ENCODE results near the gene RPS15. TPM values are rescaled to one million over a fixed set of nuclear protein-coding genes. Genes with fewer than 3 reads are reported as not detected.

The RPS15 gene
- total RNA-seq, 2 experiments from 2014 or later, result 1,854 to 1,879 TPM

GRCh38 chr19:1440418-1440801, 2.2 kb downstream of the RPS15 start:
- no peak for TF ChIP-seq CTCF (IDR thresholded peaks at IDR 0.05)
- ChIA-PET CTCF (no interaction called here), POLR2A (interaction anchor here (0.6 to 2.3 kb wide), 10 partner anchors 10 to 508 kb away, joined by 3 to 6 read pairs (median 3); partner anchors contain the start of gene APC2)
- intact Hi-C loops (cut with micrococcal nuclease), result no loop called here
- Mint-ChIP-seq H3K4me1 (ENCODE audit: low read depth) (peaks cover 40% of the 10 kb centered on the region), H3K36me3 (ENCODE audit: low read depth) (peaks cover 45% of the 10 kb centered on the region), H3K4me3 (peak overlapping the region; percentile 93), H3K27me3 (peaks cover 1% of the 10 kb centered on the region), H3K27ac (peak overlapping the region; percentile 74), H3K9me3 (no peaks in the 10 kb centered on the region)
- DNase-seq (no peak), ATAC-seq (no peak)

GRCh38 chr19:1441022-1441426, 2.8 kb downstream of the RPS15 start:
- no peak for DNase-seq
- intact Hi-C loops (cut with micrococcal nuclease), result no loop called here
- peaks cover 44% of the 10 kb centered on the region for H3K36me3 Mint-ChIP-seq (ENCODE audit: low read depth)
- H3K4me1 Mint-ChIP-seq (ENCODE audit: low read depth), result peaks cover 42% of the 10 kb centered on the region
- ChIA-PET POLR2A (interaction anchor here (0.6 to 2.3 kb wide), 11 partner anchors 10 to 509 kb away, joined by 3 to 6 read pairs (median 3); partner anchors contain the start of gene APC2), CTCF (no interaction called here)
- peak overlapping the region; percentile 93 for H3K4me3 Mint-ChIP-seq
- peaks cover 3% of the 10 kb centered on the region for H3K27me3 Mint-ChIP-seq
- H3K9me3 Mint-ChIP-seq, result no peaks in the 10 kb centered on the region
- peak overlapping the region; percentile 74 for H3K27ac Mint-ChIP-seq
- ATAC-seq, result no peak
- no peak for TF ChIP-seq CTCF (IDR thresholded peaks at IDR 0.05)

- peaks cover 42% of the 10 kb centered on the region for H3K4me1 Mint-ChIP-seq (ENCODE audit: low read depth)
- CTCF ChIA-PET, result no interaction called here
- no peak overlapping the region for H3K27ac Mint-ChIP-seq
- intact Hi-C loops (cut with micrococcal nuclease), result no loop called here
- TF ChIP-seq CTCF (IDR thresholded peaks at IDR 0.05), result no peak
- POLR2A ChIA-PET, result interaction anchor here (0.6 to 1.7 kb wide), 7 partner anchors 11 to 162 kb away, joined by 3 to 4 read pairs (median 3); no protein-coding TSS in a partner anchor
- ATAC-seq (no peak), DNase-seq (no peak)
- peaks cover 5% of the 10 kb centered on the region for H3K27me3 Mint-ChIP-seq
- H3K9me3 Mint-ChIP-seq, result no peaks in the 10 kb centered on the region
- peak overlapping the region; percentile 27 for H3K4me3 Mint-ChIP-seq
- H3K36me3 Mint-ChIP-seq (ENCODE audit: low read depth), result peaks cover 44% of the 10 kb centered on the region
These were observed 3.7 kb downstream of the RPS15 start for GRCh38 chr19:1441677-1442438.

- TF ChIP-seq CTCF (IDR thresholded peaks at IDR 0.05), result peak; percentile 99
- H3K36me3 Mint-ChIP-seq (ENCODE audit: low read depth), result peaks cover 25% of the 10 kb centered on the region
- H3K9me3 Mint-ChIP-seq, result no peaks in the 10 kb centered on the region
- POLR2A ChIA-PET, result interaction anchor here (0.7 to 2.4 kb wide), 6 partner anchors 8 to 45 kb away, joined by 3 to 5 read pairs (median 4); partner anchors contain the start of gene REEP6
- ATAC-seq (peak; percentile 89), DNase-seq (peak; percentile 84)
- peaks cover 30% of the 10 kb centered on the region for H3K27me3 Mint-ChIP-seq
- peak overlapping the region; percentile 60 for H3K4me3 Mint-ChIP-seq
- intact Hi-C loops (cut with micrococcal nuclease), result no loop called here
- H3K27ac Mint-ChIP-seq, result no peak overlapping the region
- CTCF ChIA-PET, result interaction anchor here (0.7 to 2.8 kb wide), 16 partner anchors 8 to 201 kb away, joined by 3 to 13 read pairs (median 4); no protein-coding TSS in a partner anchor
- H3K4me1 Mint-ChIP-seq (ENCODE audit: low read depth), result peaks cover 29% of the 10 kb centered on the region
These were observed 7.2 kb downstream of the RPS15 start for GRCh38 chr19:1445185-1445931.
